Gastroesophageal sphincter (tissue), 4 donors: ENCODE measurements around the gene DBN1. TPM values are rescaled to one million over a fixed set of nuclear protein-coding genes. Genes with fewer than 3 reads are reported as not detected.

Experiments
- ATAC-seq: fragments of 150-250 bp; one replicate; pipeline ENCODE4 v1.9.1; 2016; ENCODE audit warnings: mild to moderate bottlenecking, moderate library complexity
- H3K27ac ChIP-seq, 4 donors: fragments of 200-600 bp; sonication (generic) in 3 of 4; 1 replicate in 3 of 4; 2 replicates in 1 of 4; pipeline ENCODE4 v1.5.1; 2016 to 2019
- H3K27me3 ChIP-seq: fragments of 200-600 bp; sonication (generic); one replicate; pipeline ENCODE4 v1.5.1; 2019
- H3K36me3 ChIP-seq, 2 donors: fragments of 200-600 bp; sonication (generic); one replicate each; pipeline ENCODE4 v1.5.1; 2019; ENCODE audit warnings: control low read depth in 1 of 2
- H3K4me1 ChIP-seq, 3 donors: fragments of 200-600 bp; sonication (generic); 1 replicate in 2 of 3; 2 replicates in 1 of 3; pipeline ENCODE4 v1.5.1; 2016 to 2019; ENCODE audit warnings: control low read depth in 2 of 3
- H3K4me3 ChIP-seq, 2 donors: fragments of 200-600 bp; sonication (generic); one replicate each; pipeline ENCODE4 v1.5.1; 2019; ENCODE audit warnings: mild to moderate bottlenecking in 1 of 2, moderate library complexity in 1 of 2
- H3K9me3 ChIP-seq, 3 donors: fragments of 200-600 bp; sonication (generic); one replicate each; pipeline ENCODE4 v1.5.1; 2017 to 2019; ENCODE audit warnings: control low read depth in 2 of 3
- CTCF ChIP-seq, 4 experiments: fragments of 200-600 bp in 2 of 4; fragments of 450-650 bp in 2 of 4; sonication (generic) in 1 of 4; IDR thresholded peaks; one replicate each; pipeline ENCODE4 v1.5.1; 2017 to 2019; ENCODE audit warnings: antibody characterized with exemption in 4 of 4, mild to moderate bottlenecking in 2 of 4, moderate library complexity in 2 of 4
- EP300 ChIP-seq: sonication (generic); formaldehyde crosslinking; IDR thresholded peaks from one replicate; pipeline ENCODE4 v1.6.1; 2017; ENCODE audit warnings: antibody characterized with exemption, mild to moderate bottlenecking
- POLR2A ChIP-seq, 2 donors: fragments of 450-650 bp; IDR thresholded peaks; one replicate each; pipeline ENCODE4 v1.6.1; 2017; ENCODE audit warnings: antibody characterized with exemption in 2 of 2, mild to moderate bottlenecking in 2 of 2, moderate library complexity in 1 of 2
- POLR2AphosphoS5 ChIP-seq: sonication (generic); formaldehyde crosslinking; IDR thresholded peaks from one replicate; pipeline ENCODE4 v1.6.1; 2017; ENCODE audit warnings: antibody characterized with exemption
- WGBS, 2 donors: methylation state at CpG; one replicate each; pipeline ENCODE4 v1.1.5; 2018; ENCODE audit warnings: low coverage in 1 of 2; 5-methylcytosine and 5-hydroxymethylcytosine counted together
- total RNA-seq, 4 donors: library from RNA; depleted of rRNA; stranded (reverse); fragments of >200 nt; gene quantifications; one replicate each; pipeline ENCODE4 v1.1.0, GENCODE V29; 2016

The DBN1 gene
- total RNA-seq, 4 donors from 2014 or later = 87.1 to 154 (median 124) TPM

- H3K27me3 ChIP-seq = no peaks in the 10 kb centered on the region
- H3K27ac ChIP-seq = peak overlapping the region in 1 of 4 donors; percentile 91
- H3K36me3 ChIP-seq = peaks cover 0 to 56% of the 10 kb centered on the region in 2 donors
- H3K4me3 ChIP-seq = no peak overlapping the region
- TF ChIP-seq POLR2AphosphoS5 (no peak), POLR2A (IDR thresholded peaks at IDR 0.05) (no peak), CTCF (IDR thresholded peaks at IDR 0.05) (no peak), EP300 (no peak)
- H3K9me3 ChIP-seq = no peaks in the 10 kb centered on the region
- 100% methylated on average over 2 of the region's 31 CpGs; no CpG with 5 or more reads in 1 of the 2 donors for WGBS, 2 donors
- ATAC-seq = no peak
- peaks cover 0 to 45% (median 30%) of the 10 kb centered on the region in 3 donors for H3K4me1 ChIP-seq
Measured at GRCh38 chr5:177467436-177467835, 6.0 kb downstream of the DBN1 start.

- 93 to 100% methylated on average over 3 to 7 of the region's 25 CpGs for WGBS, 2 donors
Measured at GRCh38 chr5:177466861-177467260, 6.6 kb downstream of the DBN1 start.

GRCh38 chr5:177465044-177465443 lies 8.4 kb downstream of the DBN1 start:
- Histone ChIP-seq H3K9me3 (no peaks in the 10 kb centered on the region), H3K4me1 (peaks cover 0 to 25% (median 7%) of the 10 kb centered on the region in 3 donors), H3K27me3 (no peaks in the 10 kb centered on the region), H3K4me3 (no peak overlapping the region), H3K27ac (no peak overlapping the region), H3K36me3 (peaks cover 0 to 62% of the 10 kb centered on the region in 2 donors)
- ATAC-seq = no peak
- TF ChIP-seq POLR2A (IDR thresholded peaks at IDR 0.05) = no peak
- no peak for TF ChIP-seq POLR2AphosphoS5
- TF ChIP-seq CTCF (IDR thresholded peaks at IDR 0.05) = no peak
- no peak for TF ChIP-seq EP300
- 77 to 90% methylated on average over 5 to 8 of the region's 11 CpGs for WGBS, 2 donors

More at GRCh38 chr5:177466861-177467260, 6.6 kb downstream of the DBN1 start:
- no peak for TF ChIP-seq CTCF (IDR thresholded peaks at IDR 0.05)
- no peak for TF ChIP-seq POLR2A (IDR thresholded peaks at IDR 0.05)
- TF ChIP-seq EP300 = no peak
- no peak for ATAC-seq
- H3K9me3 ChIP-seq = no peaks in the 10 kb centered on the region
- H3K27ac ChIP-seq = no peak overlapping the region
- peaks cover 0 to 56% of the 10 kb centered on the region in 2 donors for H3K36me3 ChIP-seq
- no peaks in the 10 kb centered on the region for H3K27me3 ChIP-seq
- H3K4me3 ChIP-seq = no peak overlapping the region
- H3K4me1 ChIP-seq = peaks cover 0 to 39% (median 25%) of the 10 kb centered on the region in 3 donors

- H3K4me1 ChIP-seq = peaks cover 0 to 15% (median 0%) of the 10 kb centered on the region in 3 donors
- no peak overlapping the region for H3K4me3 ChIP-seq
- peak; percentile 14 for ATAC-seq
- H3K27me3 ChIP-seq = no peaks in the 10 kb centered on the region
- H3K9me3 ChIP-seq = no peaks in the 10 kb centered on the region
- WGBS, 2 donors = 81% methylated on average over 11 of the region's 27 CpGs; no CpG with 5 or more reads in 1 of the 2 donors
- peak overlapping the region in 3 of 4 donors; percentile 62 to 68 (median 62) for H3K27ac ChIP-seq
- TF ChIP-seq EP300 (no peak), POLR2AphosphoS5 (no peak), CTCF (IDR thresholded peaks at IDR 0.05) (no peak), POLR2A (IDR thresholded peaks at IDR 0.05) (no peak)
- H3K36me3 ChIP-seq = peaks cover 0 to 66% of the 10 kb centered on the region in 2 donors
Measured at GRCh38 chr5:177462021-177462670, 11.3 kb downstream of the DBN1 start.
